GM23338 (cell line): Measurements from ENCODE around the gene ITPR3. TPM values are rescaled to one million over a fixed set of nuclear protein-coding genes. Genes with fewer than 3 reads are reported as not detected.

Source experiments
- ATAC-seq: fragments of 200-7000 bp; cut with Tn5 transposase; 3 replicates; pipeline ENCODE4 v1.9.1; 2020
- DNase-seq: peaks from one replicate; pipeline ENCODE4 v3.0.0-alpha.2; 2015; ENCODE audit warnings: low spot score
- H2AFZ ChIP-seq: fragments of 200-600 bp; sonication (generic); 2 replicates; pipeline ENCODE4 v1.8.0; 2016; ENCODE audit warnings: antibody characterized with exemption, mild to moderate bottlenecking, moderate library complexity
- H3F3A ChIP-seq: fragments of 200-600 bp; sonication (generic); replicated peaks from 2 replicates; pipeline ENCODE4 v1.8.0; 2017; ENCODE audit warnings: antibody characterized with exemption, mixed run types, low read depth
- H3K27ac ChIP-seq: fragments of 200-600 bp; sonication (generic); 2 replicates; pipeline ENCODE4 v1.6.1; 2016; ENCODE audit warnings: low read depth
- H3K27me3 ChIP-seq: fragments of 200-600 bp; sonication (generic); 2 replicates; pipeline ENCODE4 v1.8.0; 2016; ENCODE audit warnings: mild to moderate bottlenecking, mixed run types, moderate library complexity; ENCODE audit not compliant: insufficient read depth
- H3K36me3 ChIP-seq: fragments of 200-600 bp; sonication (generic); 2 replicates; pipeline ENCODE4 v1.8.0; 2016; ENCODE audit warnings: mild to moderate bottlenecking; ENCODE audit not compliant: insufficient read depth
- H3K4me1 ChIP-seq: fragments of 200-600 bp; sonication (generic); 2 replicates; pipeline ENCODE4 v1.8.0; 2016; ENCODE audit warnings: mild to moderate bottlenecking, moderate library complexity; ENCODE audit not compliant: insufficient read depth
- H3K4me2 ChIP-seq: fragments of 200-600 bp; sonication (generic); 2 replicates; pipeline ENCODE4 v1.7.1; 2017; ENCODE audit warnings: mixed run types
- H3K4me3 ChIP-seq: fragments of 200-600 bp; sonication (generic); 2 replicates; pipeline ENCODE4 v1.6.1; 2016; ENCODE audit warnings: mixed run types
- H3K79me2 ChIP-seq: fragments of 200-600 bp; sonication (generic); replicated peaks from 2 replicates; pipeline ENCODE4 v1.8.0; 2017; ENCODE audit warnings: mild to moderate bottlenecking; ENCODE audit not compliant: insufficient read depth
- H3K9me2 ChIP-seq: fragments of 200-600 bp; sonication (generic); 2 replicates; pipeline ENCODE4 v1.8.0; 2017; ENCODE audit not compliant: insufficient read depth
- H4K20me1 ChIP-seq: fragments of 200-600 bp; sonication (generic); replicated peaks from 2 replicates; pipeline ENCODE4 v1.8.0; 2017; ENCODE audit warnings: mild to moderate bottlenecking; ENCODE audit not compliant: insufficient read depth
- H3K27ac Mint-ChIP-seq: 2 replicates; pipeline ENCODE4 v1.8.0; 2020; ENCODE audit warnings: inconsistent platforms, mild to moderate bottlenecking, moderate library complexity, mixed read lengths
- H3K27me3 Mint-ChIP-seq: 3 replicates; pipeline ENCODE4 v1.8.0; 2022; ENCODE audit warnings: low read depth, mild to moderate bottlenecking, moderate library complexity, mixed read lengths, inconsistent platforms; ENCODE audit not compliant: insufficient read depth, poor library complexity
- H3K36me3 Mint-ChIP-seq: 3 replicates; pipeline ENCODE4 v1.8.0; 2021; ENCODE audit warnings: low read depth, mild to moderate bottlenecking, inconsistent platforms, moderate library complexity, mixed read lengths
- H3K4me1 Mint-ChIP-seq: 3 replicates; pipeline ENCODE4 v1.8.0; 2020; ENCODE audit warnings: mild to moderate bottlenecking, inconsistent platforms, mixed read lengths
- H3K4me3 Mint-ChIP-seq: 3 replicates; pipeline ENCODE4 v1.8.0; 2021; ENCODE audit warnings: moderate library complexity, mild to moderate bottlenecking, inconsistent platforms, mixed read lengths
- H3K9me3 Mint-ChIP-seq: 3 replicates; pipeline ENCODE4 v1.8.0; 2020; ENCODE audit warnings: moderate library complexity, mild to moderate bottlenecking, inconsistent platforms, mixed read lengths
- CREB1 ChIP-seq: fragments of 250-450 bp; sonication (Bioruptor Pico); IDR thresholded peaks from 2 replicates; pipeline ENCODE4 v1.5.0; 2020; ENCODE audit warnings: low read depth, mild to moderate bottlenecking, moderate library complexity
- CTCF ChIP-seq, 2 experiments: fragments of 200-600 bp in 1 of 2; sonication (generic) in 1 of 2; conservative IDR thresholded peaks; 2 replicates each; pipeline versions ENCODE4 v1.5.1 to v1.6.1; 2016 to 2017; ENCODE audit warnings: antibody characterized with exemption in 2 of 2, low read depth in 2 of 2, mild to moderate bottlenecking in 2 of 2, moderate library complexity in 1 of 2
- EZH2 ChIP-seq: fragments of 200-600 bp; sonication (generic); IDR thresholded peaks from one replicate; pipeline ENCODE4 v1.8.0; 2017; ENCODE audit warnings: antibody characterized with exemption, mild to moderate bottlenecking, low read depth; ENCODE audit not compliant: unreplicated experiment
- JUNB ChIP-seq: IDR thresholded peaks from one replicate; pipeline ENCODE4 v1.6.1; 2016; ENCODE audit warnings: antibody characterized with exemption; ENCODE audit not compliant: unreplicated experiment
- POLR2AphosphoS5 ChIP-seq: IDR thresholded peaks from 2 replicates; pipeline ENCODE4 v1.6.1; 2016; ENCODE audit warnings: antibody characterized with exemption, low read depth
- ZNF331 ChIP-seq: fragments of 250-450 bp; sonication (Bioruptor Pico); IDR thresholded peaks from 2 replicates; pipeline ENCODE4 v1.5.0; 2020; ENCODE audit warnings: low read depth, mild to moderate bottlenecking, moderate library complexity
- ZNF462 ChIP-seq: fragments of 250-450 bp; sonication (Bioruptor Pico); IDR thresholded peaks from 2 replicates; pipeline ENCODE4 v1.5.0; 2020; ENCODE audit warnings: mild to moderate bottlenecking, moderate library complexity
- polyA plus RNA-seq: library from polyadenylated mRNA; unstranded; fragments of >200 nt; fragmentation: Nextera tagmentation; extraction: Ambion mirVana; gene quantifications from 2 replicates; pipeline ENCODE4 v1.2.1, GENCODE V29; 2016
- total RNA-seq: library from RNA; depleted of rRNA; stranded (reverse); fragments of >200 nt; shearing (Covaris generic); gene quantifications from 2 replicates; pipeline ENCODE4 v1.2.3, GENCODE V29; 2014

Gene ITPR3
- total and polyA plus RNA-seq, 2 experiments from 2014 or later: 7.3 to 31.9 TPM

- no peak for TF ChIP-seq ZNF462
- TF ChIP-seq CREB1 (CRISPR knock-in tag): no peak
- TF ChIP-seq CTCF (conservative IDR thresholded peaks at IDR 0.05; ENCODE audit: low read depth in 2 of 2): no peak
- no peak for TF ChIP-seq JUNB
- no peak for TF ChIP-seq POLR2AphosphoS5
Observed at GRCh38 chr6:33678233-33678931, 57.3 kb downstream of the ITPR3 start (continued).

- H3K27ac Mint-ChIP-seq: no peak overlapping the region
- H3K9me2 ChIP-seq: no peaks in the 10 kb centered on the region
- TF ChIP-seq ZNF331 (CRISPR knock-in tag) (no peak), POLR2AphosphoS5 (no peak), EZH2 (no peak), JUNB (no peak)
Observed at GRCh38 chr6:33678932-33679490, 57.9 kb downstream of the ITPR3 start.

More at GRCh38 chr6:33678932-33679490, 57.9 kb downstream of the ITPR3 start:
- no peak overlapping the region for H3K4me3 ChIP-seq
- no peaks in the 10 kb centered on the region for H3K4me1 ChIP-seq
- ATAC-seq (no peak), DNase-seq (no peak)
- no peak overlapping the region for H2AFZ ChIP-seq
- no peaks in the 10 kb centered on the region for H3K36me3 ChIP-seq
- Mint-ChIP-seq H3K36me3 (peaks cover 41% of the 10 kb centered on the region), H3K27me3 (peaks cover 10% of the 10 kb centered on the region), H3K4me3 (no peak overlapping the region), H3K9me3 (no peaks in the 10 kb centered on the region), H3K4me1 (no peaks in the 10 kb centered on the region)
- H3K27ac ChIP-seq: no peak overlapping the region
- H3K4me2 ChIP-seq: no peak overlapping the region
- H3K79me2 ChIP-seq: no peaks in the 10 kb centered on the region
- H3F3A ChIP-seq: no peaks in the 10 kb centered on the region
- H4K20me1 ChIP-seq: no peaks in the 10 kb centered on the region; the same call in 1 of the 2 replicates
- no peaks in the 10 kb centered on the region for H3K27me3 ChIP-seq
